ENCODE data around the gene TM9SF3. TPM values are rescaled to one million over a fixed set of nuclear protein-coding genes. Genes with fewer than 3 reads are reported as not detected.

Gene TM9SF3
- total RNA-seq, 1 experiment from 2014 or later = 79.3 TPM

- intact Hi-C loops (cut with micrococcal nuclease) = no loop called here
- ATAC-seq (no peak), DNase-seq (ENCODE audit: low read depth, low spot score) (no peak)
- H3K9ac ChIP-seq (ENCODE audit: low read length) = no peak overlapping the region
- H3K4me3 ChIP-seq (replicated peaks in 1 of 2; ENCODE audit: low read depth in 1 of 2, low read length in 2 of 2) = no peak overlapping the region
- TF ChIP-seq CEBPB (IDR thresholded peaks at IDR 0.05; ENCODE audit: low read depth) (no peak), EGR1 (IDR thresholded peaks at IDR 0.05; ENCODE audit: low read depth) (no peak), FOSL1 (IDR thresholded peaks at IDR 0.05; ENCODE audit: low read depth) (no peak), TCF7L2 (IDR thresholded peaks at IDR 0.05; ENCODE audit: borderline replicate concordance, extremely low read depth, insufficient read depth, insufficient read length) (no peak), POLR2AphosphoS5 (IDR thresholded peaks at IDR 0.05; ENCODE audit: low read depth, low read length) (no peak), POLR2A (IDR thresholded peaks at IDR 0.05; ENCODE audit: borderline replicate concordance, extremely low read depth, insufficient read depth, insufficient read length) (no peak)
- TF ChIP-seq, protein P1, sequence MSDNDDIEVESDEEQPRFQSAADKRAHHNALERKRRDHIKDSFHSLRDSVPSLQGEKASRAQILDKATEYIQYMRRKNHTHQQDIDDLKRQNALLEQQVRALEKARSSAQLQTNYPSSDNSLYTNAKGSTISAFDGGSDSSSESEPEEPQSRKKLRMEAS (IDR thresholded peaks at IDR 0.05) = no peak
- no peaks in the 10 kb centered on the region for H3K9me3 ChIP-seq (ENCODE audit: control insufficient read depth in 1 of 2, insufficient read depth in 1 of 2, low read depth in 1 of 2, low read length in 2 of 2)
- RAD21 ChIA-PET (ENCODE audit: low non-redundant PET in 1 of 2, low total read pairs in 2 of 2, uncharacterized antibody in 2 of 2, unreplicated experiment in 2 of 2) = no interaction called here
- POLR2A ChIA-PET = no interaction called here
- no peak overlapping the region for H3K4me2 ChIP-seq (ENCODE audit: low read length)
- H3K27me3 ChIP-seq (ENCODE audit: insufficient read depth, low read length) = no peaks in the 10 kb centered on the region
- H4K20me1 ChIP-seq (ENCODE audit: insufficient read depth) = no peaks in the 10 kb centered on the region
- no peaks in the 10 kb centered on the region for H3K79me2 ChIP-seq (ENCODE audit: insufficient read depth, low read length)
- no peaks in the 10 kb centered on the region for H3K9me2 ChIP-seq (ENCODE audit: insufficient read depth)
- H3K27ac ChIP-seq (ENCODE audit: low read depth, low read length) = no peak overlapping the region
- H3K36me3 ChIP-seq (ENCODE audit: control insufficient read depth in 1 of 2, insufficient read depth in 2 of 2, low read length in 2 of 2) = no peaks in the 10 kb centered on the region
- CTCF ChIA-PET = interaction anchor here (1.3 to 1.8 kb wide), 2 partner anchors 13 to 16 kb away, joined by 4 to 15 read pairs; partner anchors contain the start of gene TLL2
- no peak overlapping the region for H2AFZ ChIP-seq (ENCODE audit: low read depth, low read length, poor library complexity, severe bottlenecking)
- no TSS peak for BruUV-seq (replicated peaks)
- H3K4me1 ChIP-seq (ENCODE audit: control insufficient read depth in 1 of 2, insufficient read depth in 2 of 2, low read length in 2 of 2) = peaks cover 8 to 27% of the 10 kb centered on the region in 2 experiments
Measured at GRCh38 chr10:96497391-96497790, 89.4 kb downstream of the TM9SF3 start.

DNA sequence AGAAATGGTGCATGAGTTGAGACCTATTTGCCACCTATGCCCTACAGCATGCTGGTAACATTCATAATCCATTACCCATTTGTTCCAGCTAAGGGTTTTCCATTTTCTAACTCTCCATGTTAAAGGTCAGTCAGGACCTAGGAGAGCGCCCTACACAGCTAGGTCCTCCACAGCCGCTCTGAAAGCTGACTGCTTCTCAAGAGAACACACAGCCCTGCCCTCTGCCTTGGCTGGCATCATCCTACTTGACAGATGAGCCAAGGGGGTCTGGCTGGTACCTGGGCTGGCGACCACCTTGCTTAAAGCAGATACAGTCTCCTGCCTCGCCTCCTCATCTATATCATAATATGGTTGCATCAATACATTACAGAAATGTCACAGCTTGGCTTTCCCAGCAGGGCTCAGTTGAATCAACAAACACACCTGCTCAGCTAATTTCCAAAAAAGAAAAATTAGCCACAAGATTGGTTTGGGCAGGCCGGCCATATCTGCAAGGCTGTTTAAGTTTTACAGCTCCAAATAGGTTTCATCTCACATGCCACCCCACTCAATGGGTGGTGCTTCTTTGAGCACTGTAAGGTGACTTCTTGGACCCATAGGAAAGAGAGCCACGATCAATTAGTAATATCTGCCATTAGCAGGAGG lies 90.4 kb downstream of the TM9SF3 start:
- Histone ChIP-seq H3K79me2 (ENCODE audit: insufficient read depth, low read length) (no peaks in the 10 kb centered on the region), H3K9me3 (ENCODE audit: control insufficient read depth in 1 of 2, insufficient read depth in 1 of 2, low read depth in 1 of 2, low read length in 2 of 2) (no peaks in the 10 kb centered on the region), H2AFZ (ENCODE audit: low read depth, low read length, poor library complexity, severe bottlenecking) (no peak overlapping the region), H3K36me3 (ENCODE audit: control insufficient read depth in 1 of 2, insufficient read depth in 2 of 2, low read length in 2 of 2) (no peaks in the 10 kb centered on the region), H3K27me3 (ENCODE audit: insufficient read depth, low read length) (no peaks in the 10 kb centered on the region), H3K9me2 (ENCODE audit: insufficient read depth) (no peaks in the 10 kb centered on the region), H3K4me3 (replicated peaks in 1 of 2; ENCODE audit: low read depth in 1 of 2, low read length in 2 of 2) (no peak overlapping the region), H3K27ac (ENCODE audit: low read depth, low read length) (no peak overlapping the region), H3K4me1 (ENCODE audit: control insufficient read depth in 1 of 2, insufficient read depth in 2 of 2, low read length in 2 of 2) (peaks cover 0 to 17% of the 10 kb centered on the region in 2 experiments; a peak in 3 of 4 replicates), H3K4me2 (ENCODE audit: low read length) (no peak overlapping the region), H4K20me1 (ENCODE audit: insufficient read depth) (no peaks in the 10 kb centered on the region), H3K9ac (ENCODE audit: low read length) (no peak overlapping the region)
- RAD21 ChIA-PET (ENCODE audit: low non-redundant PET in 1 of 2, low total read pairs in 2 of 2, uncharacterized antibody in 2 of 2, unreplicated experiment in 2 of 2) = no interaction called here
- CTCF ChIA-PET = interaction anchor here (1.3 kb wide), 1 partner anchor 17 kb away, joined by 4 read pairs; the partner anchor contains the start of gene TLL2
- no TSS peak for BruUV-seq (replicated peaks)
- intact Hi-C loops (cut with micrococcal nuclease) = no loop called here
- peak; percentile 40; the same call in 1 of the 2 replicates for ATAC-seq
- DNase-seq (ENCODE audit: low read depth, low spot score) = no peak
- POLR2A ChIA-PET = no interaction called here
- no peak for TF ChIP-seq ELF1 (IDR thresholded peaks at IDR 0.05; ENCODE audit: borderline replicate concordance, low read depth)
- TF ChIP-seq, protein P2, sequence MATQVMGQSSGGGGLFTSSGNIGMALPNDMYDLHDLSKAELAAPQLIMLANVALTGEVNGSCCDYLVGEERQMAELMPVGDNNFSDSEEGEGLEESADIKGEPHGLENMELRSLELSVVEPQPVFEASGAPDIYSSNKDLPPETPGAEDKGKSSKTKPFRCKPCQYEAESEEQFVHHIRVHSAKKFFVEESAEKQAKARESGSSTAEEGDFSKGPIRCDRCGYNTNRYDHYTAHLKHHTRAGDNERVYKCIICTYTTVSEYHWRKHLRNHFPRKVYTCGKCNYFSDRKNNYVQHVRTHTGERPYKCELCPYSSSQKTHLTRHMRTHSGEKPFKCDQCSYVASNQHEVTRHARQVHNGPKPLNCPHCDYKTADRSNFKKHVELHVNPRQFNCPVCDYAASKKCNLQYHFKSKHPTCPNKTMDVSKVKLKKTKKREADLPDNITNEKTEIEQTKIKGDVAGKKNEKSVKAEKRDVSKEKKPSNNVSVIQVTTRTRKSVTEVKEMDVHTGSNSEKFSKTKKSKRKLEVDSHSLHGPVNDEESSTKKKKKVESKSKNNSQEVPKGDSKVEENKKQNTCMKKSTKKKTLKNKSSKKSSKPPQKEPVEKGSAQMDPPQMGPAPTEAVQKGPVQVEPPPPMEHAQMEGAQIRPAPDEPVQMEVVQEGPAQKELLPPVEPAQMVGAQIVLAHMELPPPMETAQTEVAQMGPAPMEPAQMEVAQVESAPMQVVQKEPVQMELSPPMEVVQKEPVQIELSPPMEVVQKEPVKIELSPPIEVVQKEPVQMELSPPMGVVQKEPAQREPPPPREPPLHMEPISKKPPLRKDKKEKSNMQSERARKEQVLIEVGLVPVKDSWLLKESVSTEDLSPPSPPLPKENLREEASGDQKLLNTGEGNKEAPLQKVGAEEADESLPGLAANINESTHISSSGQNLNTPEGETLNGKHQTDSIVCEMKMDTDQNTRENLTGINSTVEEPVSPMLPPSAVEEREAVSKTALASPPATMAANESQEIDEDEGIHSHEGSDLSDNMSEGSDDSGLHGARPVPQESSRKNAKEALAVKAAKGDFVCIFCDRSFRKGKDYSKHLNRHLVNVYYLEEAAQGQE (IDR thresholded peaks at IDR 0.05; ENCODE audit: low read depth) = peak; percentile 70

Measured in HCT116 (cell line).